Mononuclear cell (primary cell): ENCODE data around the gene CHST11. TPM values are rescaled to one million over a fixed set of nuclear protein-coding genes. Genes with fewer than 3 reads are reported as not detected.
"Not testable (repeated sequence)": the region's sequence is repeated elsewhere in the genome, so short reads cannot be mapped to it uniquely, and the experiment has no call there.

Source experiments
- H3K27me3 ChIP-seq: 2 replicates; pipeline ENCODE4 v1.6.0; 2011; ENCODE audit warnings: low read length, control low read depth; ENCODE audit not compliant: insufficient read depth
- H3K4me1 ChIP-seq: 2 replicates; pipeline ENCODE4 v1.5.1; 2011; ENCODE audit warnings: mild to moderate bottlenecking, low read length, control low read depth; ENCODE audit not compliant: insufficient read depth
- H3K4me3 ChIP-seq: 2 replicates; pipeline ENCODE4 v1.5.1; 2011; ENCODE audit warnings: mild to moderate bottlenecking, low read length, moderate library complexity
- H3K9me3 ChIP-seq: 2 replicates; pipeline ENCODE4 v1.5.1; 2011; ENCODE audit warnings: low read depth, mild to moderate bottlenecking, control low read depth, low read length
- total RNA-seq: library from RNA; depleted of rRNA; stranded (reverse); fragments of >200 nt; gene quantifications from one replicate; pipeline ENCODE4 v1.2.3, GENCODE V29; 2012

CHST11 gene
- total RNA-seq, 1 donor = 83.7 TPM

DNA sequence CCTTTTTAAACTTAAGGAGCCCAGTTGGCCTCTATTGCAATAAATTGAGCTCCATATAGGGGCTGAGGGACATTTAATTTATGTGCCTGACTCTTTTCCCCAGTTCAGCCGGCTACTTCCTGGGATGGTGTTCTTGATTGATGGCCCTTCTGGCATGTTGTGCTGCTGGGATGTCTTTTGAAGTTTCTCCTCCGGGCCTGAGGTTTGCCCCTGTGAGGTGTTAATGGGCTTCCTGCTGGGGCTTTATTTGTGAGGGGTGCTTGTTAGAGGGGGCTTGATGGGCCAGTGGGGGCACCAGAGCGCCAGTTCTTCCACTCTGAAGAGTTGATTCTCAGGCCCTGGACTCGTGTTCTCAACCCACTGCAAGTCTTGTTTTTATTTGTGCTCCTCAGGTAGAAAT lies 69.6 kb downstream of the CHST11 start:
- no peak overlapping the region for H3K4me3 ChIP-seq
- no peaks in the 10 kb centered on the region for H3K27me3 ChIP-seq
- peaks cover 38% of the 10 kb centered on the region for H3K4me1 ChIP-seq
- no peaks in the 10 kb centered on the region for H3K9me3 ChIP-seq

DNA sequence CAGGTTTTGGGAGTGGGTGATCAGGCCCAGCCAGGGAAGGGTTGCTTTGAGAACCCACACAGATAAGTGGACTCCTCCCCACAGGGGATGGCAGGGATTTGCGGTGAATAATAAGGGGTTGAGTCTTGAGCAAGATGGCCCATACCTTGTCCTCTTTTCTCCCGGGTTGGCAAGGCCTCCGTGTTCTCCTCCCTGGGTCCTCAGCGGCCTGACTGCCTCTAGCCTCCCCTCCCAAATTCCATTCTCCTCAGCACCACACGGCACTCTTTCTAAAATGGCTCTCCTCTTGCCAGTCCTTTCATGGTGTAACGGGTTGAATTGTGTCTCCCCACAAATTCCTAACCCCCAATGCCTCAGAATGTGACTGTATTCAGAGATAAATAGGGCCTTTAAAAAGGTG lies 70.0 kb downstream of the CHST11 start:
- Histone ChIP-seq H3K4me3 (no peak overlapping the region), H3K27me3 (no peaks in the 10 kb centered on the region), H3K4me1 (peaks cover 33% of the 10 kb centered on the region), H3K9me3 (no peaks in the 10 kb centered on the region)

DNA sequence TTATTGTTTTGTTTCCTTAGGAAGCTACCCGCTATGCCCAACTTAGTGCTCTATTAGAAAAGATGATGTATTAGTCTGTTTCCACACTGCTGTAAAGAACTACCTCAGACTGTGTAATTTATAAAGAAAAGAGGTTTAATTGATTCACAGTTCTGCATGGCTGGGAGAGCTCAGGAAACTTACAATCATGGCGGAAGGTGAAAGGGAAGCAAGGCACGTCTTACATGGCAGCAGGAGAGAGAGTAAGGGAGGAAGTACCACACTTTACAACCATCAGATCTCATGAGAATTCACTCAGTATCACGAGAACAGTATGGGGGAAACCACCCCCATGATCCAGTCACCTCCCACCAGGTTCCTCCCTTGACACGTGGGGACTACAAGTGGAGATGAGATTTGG lies 70.9 kb downstream of the CHST11 start:
- not testable (repeated sequence) for H3K9me3 ChIP-seq, H3K4me3 ChIP-seq, H3K27me3 ChIP-seq
- H3K4me1 ChIP-seq = peaks cover 28% of the 10 kb centered on the region

DNA sequence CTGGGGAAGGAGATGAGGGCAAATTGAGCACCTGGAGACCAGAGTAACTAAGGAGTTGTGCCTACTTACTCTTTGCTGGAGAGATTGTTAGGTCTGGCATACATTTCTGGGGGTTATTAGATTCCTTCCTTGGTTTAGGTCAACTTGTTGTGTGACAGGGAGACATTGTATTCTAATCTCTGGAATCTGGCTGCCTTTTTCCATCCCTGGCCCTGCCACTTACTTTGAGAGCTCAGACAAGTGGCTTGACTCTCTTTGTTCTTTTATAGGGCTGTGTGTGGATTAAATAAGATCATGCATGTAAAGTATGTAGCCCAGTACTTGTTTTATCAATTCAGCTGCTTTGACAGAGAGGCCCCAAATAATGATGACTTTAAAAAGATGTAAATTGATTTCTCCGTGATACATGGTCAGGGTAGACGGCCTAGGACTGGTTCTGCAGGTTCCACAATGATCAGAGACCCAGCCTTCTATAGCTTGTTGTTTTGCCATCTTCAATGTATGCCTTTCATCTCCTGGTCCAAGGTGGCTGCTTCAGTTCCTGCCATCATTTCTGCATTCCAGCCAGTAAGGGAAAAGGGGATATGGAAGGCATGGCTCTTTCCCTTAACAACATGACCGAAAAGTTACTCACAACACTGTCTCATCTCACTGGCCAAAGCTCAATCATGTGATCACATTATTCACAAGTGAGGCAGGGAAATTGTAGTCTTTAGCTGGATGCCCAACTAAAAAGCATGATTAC lies 72.6 kb downstream of the CHST11 start:
- Histone ChIP-seq H3K9me3 (no peaks in the 10 kb centered on the region), H3K27me3 (no peaks in the 10 kb centered on the region), H3K4me3 (no peak overlapping the region), H3K4me1 (peaks cover 27% of the 10 kb centered on the region)

GRCh38 chr12:104532636-104533035 lies 75.9 kb downstream of the CHST11 start:
- Histone ChIP-seq H3K27me3 (no peaks in the 10 kb centered on the region), H3K4me1 (peaks cover 40% of the 10 kb centered on the region), H3K9me3 (no peaks in the 10 kb centered on the region), H3K4me3 (no peak overlapping the region)

DNA sequence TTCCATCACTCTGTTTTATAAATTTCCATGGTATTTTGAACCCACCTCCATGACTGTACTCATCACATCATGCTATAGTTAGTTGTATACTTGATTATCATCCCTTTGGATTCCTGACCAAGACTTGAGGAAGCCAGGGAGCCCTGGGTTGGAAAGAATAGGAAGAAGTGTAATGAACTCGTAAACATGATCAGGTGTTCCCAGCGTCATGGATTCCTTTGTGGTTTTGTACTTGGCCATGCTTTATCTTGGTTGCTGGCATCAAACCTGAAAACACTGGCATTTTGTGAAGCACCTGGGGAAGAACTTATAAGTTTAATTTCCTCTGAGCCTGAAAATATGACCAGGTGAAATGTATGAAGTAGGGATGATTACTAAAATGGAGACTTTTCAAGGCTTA lies 76.4 kb downstream of the CHST11 start:
- Histone ChIP-seq H3K4me3 (no peak overlapping the region), H3K4me1 (peaks cover 40% of the 10 kb centered on the region), H3K9me3 (no peaks in the 10 kb centered on the region), H3K27me3 (no peaks in the 10 kb centered on the region)

DNA sequence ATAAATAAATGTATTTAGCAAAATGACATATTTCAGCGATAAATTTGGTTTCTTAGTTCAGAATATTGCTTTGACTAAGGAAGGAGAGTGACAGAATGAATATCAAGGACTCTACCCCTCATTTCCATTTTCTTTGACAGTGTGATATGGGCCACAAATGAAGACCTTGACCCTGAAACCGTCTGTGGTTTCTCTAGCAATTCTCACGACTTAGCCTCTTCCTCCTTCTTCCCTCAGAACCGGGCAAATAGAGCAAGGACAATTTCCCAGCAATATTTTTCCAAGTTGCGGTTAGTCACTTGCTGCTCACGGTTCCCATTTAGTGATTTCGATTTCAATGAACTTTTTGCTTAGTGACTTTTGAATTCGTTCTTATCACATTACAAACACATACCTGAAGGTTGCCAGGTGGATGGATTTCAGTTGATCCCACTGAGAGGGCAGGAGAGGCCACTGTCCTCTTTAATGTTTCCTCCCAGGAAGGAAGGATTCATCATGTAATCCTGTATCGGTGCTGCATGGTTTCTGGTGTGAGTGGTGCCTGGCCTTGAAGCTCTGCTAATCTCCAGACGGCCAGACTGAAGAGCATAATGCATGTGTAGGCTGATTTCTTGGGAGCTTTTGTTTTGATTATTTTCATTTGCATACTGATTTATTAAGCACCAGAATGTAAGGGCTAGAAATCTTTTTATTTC lies 77.6 kb downstream of the CHST11 start:
- H3K27me3 ChIP-seq = no peaks in the 10 kb centered on the region
- no peaks in the 10 kb centered on the region for H3K9me3 ChIP-seq
- H3K4me3 ChIP-seq = no peak overlapping the region
- H3K4me1 ChIP-seq = peaks cover 37% of the 10 kb centered on the region

- H3K4me3 ChIP-seq = no peak overlapping the region
- no peaks in the 10 kb centered on the region for H3K27me3 ChIP-seq
- no peaks in the 10 kb centered on the region for H3K9me3 ChIP-seq
- peaks cover 37% of the 10 kb centered on the region for H3K4me1 ChIP-seq
Observed at GRCh38 chr12:104534857-104535248, 78.1 kb downstream of the CHST11 start.

DNA sequence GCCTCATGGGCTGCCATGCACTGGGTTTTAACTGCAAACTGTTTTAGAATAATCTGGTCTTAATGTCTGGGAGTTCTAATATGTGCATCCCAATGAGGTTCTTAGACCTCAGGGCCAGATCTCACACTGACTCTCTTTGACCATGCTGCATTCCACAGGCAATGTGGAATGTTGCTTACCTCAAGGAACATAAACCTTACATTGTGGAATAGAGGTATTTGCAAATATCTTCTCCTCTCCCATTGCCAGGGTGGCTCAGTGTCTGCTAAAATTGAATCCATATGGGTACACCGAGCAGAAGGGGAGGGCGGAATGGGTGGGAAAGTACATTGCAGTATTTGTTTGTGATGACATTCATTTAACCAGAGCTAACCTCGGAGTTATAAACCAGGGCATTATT lies 78.6 kb downstream of the CHST11 start:
- H3K27me3 ChIP-seq = no peaks in the 10 kb centered on the region
- H3K4me1 ChIP-seq = peaks cover 37% of the 10 kb centered on the region
- no peaks in the 10 kb centered on the region for H3K9me3 ChIP-seq
- no peak overlapping the region for H3K4me3 ChIP-seq

GRCh38 chr12:104536841-104537240 lies 80.1 kb downstream of the CHST11 start:
- Histone ChIP-seq H3K27me3 (no peaks in the 10 kb centered on the region), H3K9me3 (no peaks in the 10 kb centered on the region), H3K4me3 (no peak overlapping the region), H3K4me1 (peaks cover 42% of the 10 kb centered on the region)

- no peaks in the 10 kb centered on the region for H3K27me3 ChIP-seq
- H3K4me3 ChIP-seq = no peak overlapping the region
- H3K9me3 ChIP-seq = no peaks in the 10 kb centered on the region
- H3K4me1 ChIP-seq = peaks cover 34% of the 10 kb centered on the region
Observed at GRCh38 chr12:104538056-104538455, 81.3 kb downstream of the CHST11 start.

- H3K27me3 ChIP-seq = no peaks in the 10 kb centered on the region
- H3K9me3 ChIP-seq = no peaks in the 10 kb centered on the region
- no peak overlapping the region for H3K4me3 ChIP-seq
- H3K4me1 ChIP-seq = peaks cover 27% of the 10 kb centered on the region
Observed at GRCh38 chr12:104538891-104539462, 82.2 kb downstream of the CHST11 start.

DNA sequence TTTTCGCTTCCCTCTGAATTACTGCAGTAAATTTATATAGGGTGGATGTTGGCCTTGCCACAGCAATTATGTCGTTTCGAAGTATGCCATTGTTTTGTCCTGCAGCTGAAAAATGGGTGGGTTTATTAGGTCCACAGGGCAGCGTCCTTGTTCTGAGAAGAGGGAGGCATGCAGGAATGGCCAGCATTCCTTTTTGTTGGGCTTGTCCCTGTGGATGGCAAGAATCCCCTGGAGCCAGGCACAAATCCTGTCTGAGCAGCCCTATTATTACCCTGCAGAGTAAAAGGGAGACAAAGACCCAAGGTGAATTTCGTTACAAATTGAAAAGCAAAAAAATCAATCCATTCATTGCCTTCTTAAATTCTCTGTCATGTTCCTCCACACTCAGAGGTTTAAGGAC lies 88.1 kb downstream of the CHST11 start:
- no peaks in the 10 kb centered on the region for H3K27me3 ChIP-seq
- H3K4me3 ChIP-seq = no peak overlapping the region
- peaks cover 47% of the 10 kb centered on the region for H3K4me1 ChIP-seq
- H3K9me3 ChIP-seq = no peaks in the 10 kb centered on the region

- Histone ChIP-seq H3K27me3 (no peaks in the 10 kb centered on the region), H3K4me1 (peaks cover 55% of the 10 kb centered on the region), H3K4me3 (no peak overlapping the region), H3K9me3 (no peaks in the 10 kb centered on the region)
Observed at GRCh38 chr12:104546575-104546974, 89.8 kb downstream of the CHST11 start.

- Histone ChIP-seq H3K4me1 (peaks cover 61% of the 10 kb centered on the region), H3K4me3 (no peak overlapping the region), H3K9me3 (no peaks in the 10 kb centered on the region), H3K27me3 (no peaks in the 10 kb centered on the region)
Observed at GRCh38 chr12:104547235-104547634, 90.5 kb downstream of the CHST11 start.
